IPS DF 4.7 (cell line): Measurements from ENCODE around the gene GRIN3A.
"Not testable (repeated sequence)": the region's sequence is repeated elsewhere in the genome, so short reads cannot be mapped to it uniquely, and the experiment has no call there.

Experiments
- DNase-seq: peaks from one replicate; pipeline ENCODE4 v3.0.0-alpha.2; 2013; ENCODE audit warnings: low spot score; ENCODE audit errors: extremely low read depth

GRIN3A gene

GRCh38 chr9:101582553-101582952, 155.9 kb downstream of the GRIN3A start:
- no peak for DNase-seq

GRCh38 chr9:101579711-101580545, 158.5 kb downstream of the GRIN3A start:
- no peak for DNase-seq

- DNase-seq: no peak
Observed at GRCh38 chr9:101578378-101578777, 160.1 kb downstream of the GRIN3A start.

- no peak for DNase-seq
Observed at GRCh38 chr9:101574731-101575333, 163.6 kb downstream of the GRIN3A start.

- no peak for DNase-seq
Observed at GRCh38 chr9:101572316-101572715, 166.1 kb downstream of the GRIN3A start.

GRCh38 chr9:101571114-101571513, 167.3 kb downstream of the GRIN3A start:
- DNase-seq: no peak

GRCh38 chr9:101569741-101570501, 168.5 kb downstream of the GRIN3A start:
- no peak for DNase-seq

- DNase-seq: no peak
Observed at GRCh38 chr9:101567725-101568350, 170.6 kb downstream of the GRIN3A start.

GRCh38 chr9:101566904-101567724, 171.3 kb downstream of the GRIN3A start:
- DNase-seq: no peak

GRCh38 chr9:101564252-101564651, 174.2 kb downstream of the GRIN3A start:
- no peak for DNase-seq

- no peak for DNase-seq
Observed at GRCh38 chr9:101562966-101563365, 175.5 kb downstream of the GRIN3A start.

GRCh38 chr9:101561740-101562139, 176.7 kb downstream of the GRIN3A start:
- no peak for DNase-seq

GRCh38 chr9:101549472-101550098, 188.9 kb downstream of the GRIN3A start:
- DNase-seq: not testable (repeated sequence)

- no peak for DNase-seq
Observed at GRCh38 chr9:101543098-101543735, 195.2 kb downstream of the GRIN3A start.

- DNase-seq: no peak
Observed at GRCh38 chr9:101540069-101540468, 198.4 kb downstream of the GRIN3A start.

GRCh38 chr9:101536938-101537337, 201.5 kb downstream of the GRIN3A start:
- no peak for DNase-seq

GRCh38 chr9:101536351-101536750, 202.1 kb downstream of the GRIN3A start:
- DNase-seq: no peak

- DNase-seq: peak; percentile 91
Observed at GRCh38 chr9:101533334-101534204, 204.9 kb downstream of the GRIN3A start, which contains the start of gene RNF20. Gene RNF20, plus strand, starts transcription at chr9:101533853. Its CDS starts 1,571 bp downstream, at chr9:101535424.
